SIG-M5 (cell line): ENCODE results near the gene PPFIA2.
"Not testable (repeated sequence)": the region's sequence is repeated elsewhere in the genome, so short reads cannot be mapped to it uniquely, and the experiment has no call there.

Experiments
- DNase-seq: peaks from one replicate; lab custom pipeline; 2025; lab: John Stamatoyannopoulos, UW

The PPFIA2 gene

DNA sequence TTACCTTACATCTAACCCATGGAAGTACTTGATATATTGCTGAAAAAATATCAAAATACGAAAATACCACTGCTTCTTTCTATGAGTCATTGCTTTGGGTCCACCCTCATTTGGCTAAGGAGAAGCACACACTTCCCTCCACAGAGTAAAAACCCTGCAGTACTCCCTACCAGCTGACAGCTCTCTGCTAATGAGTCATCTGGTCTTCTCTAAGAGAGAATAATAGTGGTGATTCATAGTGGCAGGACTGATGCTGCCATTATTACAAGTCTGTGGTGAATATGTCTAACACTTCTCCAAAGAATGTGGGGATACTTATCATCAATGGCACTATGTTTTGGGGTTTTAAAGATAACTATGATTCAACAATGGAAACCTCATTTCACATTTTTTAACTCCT, 90.7 kb downstream of the PPFIA2 start:
- DNase-seq = peak; percentile 17

GRCh38 chr12:81659310-81659709, 99.8 kb downstream of the PPFIA2 start:
- DNase-seq = not testable (repeated sequence)

DNA sequence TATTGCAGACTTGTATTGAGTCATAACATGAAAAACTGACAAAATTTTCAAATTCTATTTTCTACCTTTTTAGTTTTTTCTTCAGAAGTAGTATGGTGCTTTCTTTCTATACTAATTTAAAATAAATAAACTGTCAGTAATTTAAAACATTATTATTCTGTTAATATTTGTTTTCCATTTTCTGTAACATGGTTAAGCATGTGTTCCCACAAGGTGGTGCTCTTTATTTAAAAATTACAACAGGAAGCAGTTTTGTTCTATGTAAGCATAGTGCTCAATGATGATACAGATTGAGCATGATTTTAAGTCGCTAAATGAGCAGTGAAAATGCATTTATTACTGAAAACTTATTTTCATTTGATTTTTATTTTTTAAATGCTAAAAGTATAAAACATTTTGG, 114.6 kb downstream of the PPFIA2 start:
- DNase-seq = no peak

- no peak for DNase-seq
Measured at GRCh38 chr12:81639196-81639595, 120.0 kb downstream of the PPFIA2 start.

GRCh38 chr12:81633127-81633526, 126.0 kb downstream of the PPFIA2 start:
- no peak for DNase-seq

DNA sequence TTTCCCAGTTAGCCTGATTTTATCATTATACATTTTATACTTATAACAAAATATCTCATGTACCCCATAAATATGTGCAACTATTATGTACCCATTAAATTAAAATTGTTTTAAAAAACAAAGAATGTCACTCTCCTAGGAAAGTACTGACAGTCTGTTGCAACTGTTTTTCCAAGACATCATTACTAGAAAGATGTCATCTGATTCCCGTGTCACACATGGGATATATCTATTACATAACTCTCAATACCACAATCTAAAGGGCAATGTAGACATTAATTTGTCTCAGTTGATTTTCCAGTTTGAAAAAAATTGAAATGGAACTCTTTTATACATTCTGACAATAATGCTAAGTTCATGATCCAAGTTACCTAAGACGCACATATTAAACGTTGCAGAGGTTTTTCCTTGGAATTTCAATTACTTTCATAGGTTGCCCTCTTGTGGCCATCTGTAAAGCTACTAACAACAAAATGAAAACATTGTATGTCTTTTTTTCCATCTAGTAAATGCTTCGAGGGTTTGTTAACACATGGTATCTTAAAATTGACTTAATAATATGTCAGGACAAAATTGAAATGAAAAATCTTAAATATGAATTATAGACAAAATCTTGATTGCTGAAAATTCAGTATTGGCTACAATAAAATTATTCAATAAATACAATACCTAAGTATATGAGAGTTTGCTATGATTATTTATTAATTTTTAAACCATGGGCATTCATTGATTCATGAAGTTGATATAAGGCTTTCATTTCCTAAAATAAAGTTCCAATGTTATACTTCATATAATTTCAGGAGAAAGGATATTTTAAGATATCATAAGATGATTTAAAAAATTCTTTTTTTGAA, 131.6 kb downstream of the PPFIA2 start:
- no peak for DNase-seq

- DNase-seq = no peak
Measured at GRCh38 chr12:81626406-81626805, 132.7 kb downstream of the PPFIA2 start.

DNA sequence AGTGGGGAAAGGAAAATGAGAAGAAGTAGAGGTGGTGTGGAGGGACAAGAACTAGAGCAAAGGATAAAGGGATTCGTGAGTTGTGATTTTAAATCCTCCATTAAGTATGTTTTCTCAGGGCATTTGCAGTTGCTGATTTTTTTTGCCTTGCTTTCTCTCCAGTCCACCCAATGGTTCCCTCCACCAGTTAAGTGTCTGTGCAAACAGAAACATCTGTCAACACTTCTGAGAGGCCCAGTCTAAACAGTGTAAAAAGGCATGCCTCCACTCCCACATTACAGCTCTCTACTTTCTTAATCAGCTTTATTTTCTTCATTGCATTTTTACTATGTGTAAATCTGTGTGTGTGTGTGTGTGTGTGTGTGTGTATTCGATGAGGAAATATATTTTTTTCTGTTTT, 141.2 kb downstream of the PPFIA2 start:
- DNase-seq = no peak

- DNase-seq = no peak
Measured at GRCh38 chr12:81615026-81615588, 144.0 kb downstream of the PPFIA2 start.

DNA sequence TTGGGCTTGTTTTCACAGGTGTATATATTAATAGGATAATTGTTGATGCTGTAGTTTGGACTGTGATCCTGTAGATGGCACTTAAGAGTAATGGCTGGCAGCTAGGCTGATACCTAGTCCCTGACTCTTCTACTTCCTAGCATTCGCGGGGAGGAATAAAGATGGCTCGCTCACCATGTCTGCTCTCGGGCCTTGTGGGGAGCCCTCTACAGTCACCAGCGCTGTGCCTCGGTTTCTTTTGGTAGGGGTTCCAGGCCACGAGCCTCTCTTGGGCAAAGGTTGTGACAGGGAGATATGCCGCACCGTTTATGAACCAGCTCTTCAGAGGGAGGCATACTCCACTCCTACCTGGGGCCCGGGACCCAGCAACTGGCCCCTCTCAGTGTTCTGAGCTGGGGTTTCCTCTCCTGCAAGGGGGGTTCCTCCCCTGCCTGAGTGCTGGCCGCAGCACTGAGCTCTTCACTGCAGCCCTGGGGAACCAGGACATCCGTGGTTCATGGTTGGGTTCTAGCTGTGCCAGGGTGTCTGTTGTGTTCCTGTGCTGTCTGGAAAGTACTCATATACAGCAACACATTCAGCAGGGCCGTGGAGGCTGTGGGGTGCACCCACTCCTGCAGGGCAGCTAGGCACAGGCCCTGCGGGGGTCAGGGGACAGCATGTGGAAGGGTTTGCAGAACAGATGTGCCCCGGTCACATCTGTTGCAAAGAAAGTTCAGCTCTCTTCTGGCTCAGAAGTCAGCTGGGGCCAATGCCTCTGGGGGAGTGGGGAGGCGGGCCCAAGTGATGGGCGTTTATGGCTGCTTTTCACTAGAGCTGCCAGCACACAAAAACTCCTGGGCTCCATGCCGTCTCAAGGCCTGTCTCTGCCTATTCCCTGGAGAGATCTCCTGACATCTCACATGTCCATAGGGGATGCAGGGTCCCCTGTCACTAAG, 147.9 kb downstream of the PPFIA2 start:
- DNase-seq = no peak

GRCh38 chr12:81597928-81598604, 161.1 kb downstream of the PPFIA2 start:
- no peak for DNase-seq

GRCh38 chr12:81596558-81596957, 162.6 kb downstream of the PPFIA2 start:
- no peak for DNase-seq

DNA sequence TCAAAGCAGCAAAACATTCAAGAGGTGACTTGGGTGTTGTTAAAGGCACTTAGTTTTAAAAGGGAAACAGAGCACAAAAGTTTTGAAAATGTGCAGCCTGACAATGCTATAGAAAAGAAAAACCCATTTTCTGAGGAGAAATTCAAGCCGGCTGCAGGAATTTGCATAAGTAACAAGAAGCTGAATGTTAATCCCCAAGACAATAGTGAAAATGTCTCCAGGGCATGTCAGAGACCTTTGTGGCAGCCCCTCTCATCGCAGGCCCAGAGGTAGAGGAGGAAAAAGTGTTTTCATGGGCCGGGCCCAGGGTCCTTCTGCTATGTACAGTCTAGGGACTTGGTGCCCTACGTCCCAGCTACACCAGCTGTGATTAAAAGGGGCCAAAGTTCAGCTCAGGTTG, 167.9 kb downstream of the PPFIA2 start:
- DNase-seq = no peak

GRCh38 chr12:81590703-81591102, 168.4 kb downstream of the PPFIA2 start:
- not testable (repeated sequence) for DNase-seq

DNA sequence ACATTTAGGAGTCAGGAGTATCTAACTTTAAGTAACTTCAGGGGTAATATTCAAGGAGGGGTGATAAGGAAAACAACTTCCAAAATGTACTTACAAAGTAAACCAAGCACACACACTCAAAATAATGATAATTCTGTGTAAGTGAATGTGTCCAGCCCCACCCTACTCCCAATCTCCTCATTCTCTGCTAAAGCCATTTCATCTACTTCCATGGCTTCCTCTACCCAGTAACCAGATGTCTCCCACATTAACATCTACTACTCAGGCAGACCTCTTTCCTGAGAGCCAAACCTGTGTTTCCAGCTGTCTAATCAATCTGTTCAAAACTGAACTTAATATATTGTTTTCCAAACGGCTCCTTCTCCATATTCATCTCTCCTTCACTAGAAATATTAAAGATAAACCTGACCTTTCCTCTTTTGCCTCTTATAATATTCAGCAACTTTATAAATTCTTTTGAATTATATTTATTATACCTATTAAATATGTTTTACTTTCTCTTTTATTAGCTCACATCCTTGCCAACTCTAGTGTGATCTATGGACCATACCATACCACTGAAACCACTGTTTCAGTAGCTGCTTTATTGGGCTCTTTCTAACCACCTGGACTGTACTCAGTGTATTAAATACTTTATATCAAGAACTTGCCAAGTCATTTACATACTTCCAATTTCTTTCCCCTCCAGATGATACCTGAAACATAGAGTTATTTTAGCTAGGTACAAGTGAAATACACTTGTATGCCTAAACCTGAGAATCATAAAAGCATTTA, 170.7 kb downstream of the PPFIA2 start:
- no peak for DNase-seq

DNA sequence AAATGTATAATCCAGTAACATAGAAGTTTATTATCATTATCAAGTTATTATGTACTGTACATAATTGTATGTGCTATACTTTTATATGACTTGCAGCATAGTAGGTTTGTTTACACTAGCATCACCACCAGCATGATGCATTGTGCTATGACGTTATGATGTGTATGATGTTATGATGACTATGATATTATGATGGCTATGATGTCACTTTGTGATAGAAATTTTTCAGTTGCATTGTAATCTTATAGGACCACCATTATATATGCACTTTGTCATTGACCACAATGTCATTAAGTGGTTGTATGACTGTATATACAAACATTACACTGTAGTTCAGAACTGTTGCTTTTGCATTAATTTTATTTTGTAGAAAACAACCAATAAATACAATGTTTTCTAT, 173.4 kb downstream of the PPFIA2 start:
- DNase-seq = no peak

- no peak for DNase-seq
Measured at GRCh38 chr12:81573228-81573627, 185.9 kb downstream of the PPFIA2 start.

- DNase-seq = no peak
Measured at GRCh38 chr12:81572411-81572810, 186.7 kb downstream of the PPFIA2 start.

DNA sequence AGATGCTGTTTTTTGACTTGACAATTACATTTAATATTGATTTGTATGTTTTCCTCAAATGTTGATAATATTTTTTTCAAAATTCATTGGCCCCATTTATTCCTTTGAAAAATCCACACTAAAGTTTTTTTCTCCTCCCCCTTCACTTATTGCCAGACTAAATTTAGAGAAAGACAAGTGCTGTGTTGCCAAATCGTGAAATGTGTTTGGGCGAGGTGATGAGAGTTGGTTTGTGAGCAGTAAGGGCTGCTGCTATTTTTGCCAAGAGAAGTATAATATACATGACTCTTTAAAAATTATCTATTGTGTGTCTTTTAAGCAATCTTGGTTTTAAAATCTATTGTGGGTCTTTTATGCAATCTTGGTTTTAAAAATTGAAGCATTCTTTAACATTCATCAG, 188.9 kb downstream of the PPFIA2 start:
- no peak for DNase-seq

DNA sequence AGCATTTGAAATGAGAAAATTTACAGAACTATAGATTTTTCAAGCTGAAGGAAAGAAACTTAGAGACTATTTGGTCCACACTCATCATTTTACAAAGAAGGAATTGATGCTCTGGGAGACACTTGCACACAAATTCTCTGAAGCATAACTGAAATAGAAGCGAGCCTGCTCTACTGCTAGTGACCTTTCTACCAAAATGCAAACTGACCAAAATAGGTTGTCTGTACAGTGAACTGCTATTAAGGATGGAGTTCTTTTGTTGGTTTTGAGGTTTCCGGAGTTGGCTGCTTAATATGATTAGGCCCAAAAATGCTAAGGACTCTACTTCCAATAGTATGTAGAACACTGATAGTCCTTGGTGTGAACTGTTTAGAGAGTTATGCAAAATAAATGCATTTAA, 194.9 kb downstream of the PPFIA2 start:
- no peak for DNase-seq

- DNase-seq = no peak
Measured at GRCh38 chr12:81558031-81558430, 201.1 kb downstream of the PPFIA2 start.
